ENCODE data around the gene EIF3L.

EIF3L gene

GRCh38 chr22:37894939-37895670, 45.9 kb downstream of the EIF3L start:
- H3K27ac ChIP-seq (ENCODE audit: poor library complexity, severe bottlenecking), result peak overlapping the region; percentile 98
- peaks cover 52% of the 10 kb centered on the region for H3K4me1 ChIP-seq (ENCODE audit: insufficient read depth, poor library complexity, severe bottlenecking)
- TF ChIP-seq CTCF (IDR thresholded peaks at IDR 0.05; ENCODE audit: poor library complexity, severe bottlenecking), result no peak
- ATAC-seq (ENCODE audit: low read depth) (peak; percentile 15; the same call in 1 of the 3 replicates), DNase-seq (ENCODE audit: low spot score) (no peak)
- H3K27me3 ChIP-seq (ENCODE audit: insufficient read depth, poor library complexity, severe bottlenecking), result no peaks in the 10 kb centered on the region
- H3K9me3 ChIP-seq (ENCODE audit: severe bottlenecking), result no peaks in the 10 kb centered on the region
- H3K36me3 ChIP-seq (ENCODE audit: low read depth), result peaks cover 10% of the 10 kb centered on the region
- no peak overlapping the region for H3K4me3 ChIP-seq (ENCODE audit: severe bottlenecking)

GRCh38 chr22:37896181-37896592, 47.0 kb downstream of the EIF3L start:
- Histone ChIP-seq H3K4me1 (ENCODE audit: insufficient read depth, poor library complexity, severe bottlenecking) (peaks cover 52% of the 10 kb centered on the region), H3K27ac (ENCODE audit: poor library complexity, severe bottlenecking) (peak overlapping the region; percentile 98), H3K9me3 (ENCODE audit: severe bottlenecking) (no peaks in the 10 kb centered on the region), H3K27me3 (ENCODE audit: insufficient read depth, poor library complexity, severe bottlenecking) (no peaks in the 10 kb centered on the region), H3K4me3 (ENCODE audit: severe bottlenecking) (no peak overlapping the region), H3K36me3 (ENCODE audit: low read depth) (peaks cover 4% of the 10 kb centered on the region; the same call in 1 of the 2 replicates)
- ATAC-seq (ENCODE audit: low read depth) (peak; percentile 71), DNase-seq (ENCODE audit: low spot score) (no peak)
- no peak for TF ChIP-seq CTCF (IDR thresholded peaks at IDR 0.05; ENCODE audit: poor library complexity, severe bottlenecking)

- DNase-seq (ENCODE audit: low spot score) (no peak), ATAC-seq (ENCODE audit: low read depth) (no peak)
- Histone ChIP-seq H3K4me3 (ENCODE audit: severe bottlenecking) (no peak overlapping the region), H3K27ac (ENCODE audit: poor library complexity, severe bottlenecking) (peak overlapping the region; percentile 98), H3K9me3 (ENCODE audit: severe bottlenecking) (no peaks in the 10 kb centered on the region), H3K36me3 (ENCODE audit: low read depth) (no peaks in the 10 kb centered on the region), H3K27me3 (ENCODE audit: insufficient read depth, poor library complexity, severe bottlenecking) (no peaks in the 10 kb centered on the region), H3K4me1 (ENCODE audit: insufficient read depth, poor library complexity, severe bottlenecking) (peaks cover 52% of the 10 kb centered on the region)
- no peak for TF ChIP-seq CTCF (IDR thresholded peaks at IDR 0.05; ENCODE audit: poor library complexity, severe bottlenecking)
These were observed 47.7 kb downstream of the EIF3L start for GRCh38 chr22:37896939-37897338.

GRCh38 chr22:37897807-37898206, 48.6 kb downstream of the EIF3L start:
- Histone ChIP-seq H3K27ac (ENCODE audit: poor library complexity, severe bottlenecking) (peak overlapping the region; percentile 98), H3K4me1 (ENCODE audit: insufficient read depth, poor library complexity, severe bottlenecking) (peaks cover 52% of the 10 kb centered on the region), H3K27me3 (ENCODE audit: insufficient read depth, poor library complexity, severe bottlenecking) (no peaks in the 10 kb centered on the region), H3K4me3 (ENCODE audit: severe bottlenecking) (no peak overlapping the region), H3K36me3 (ENCODE audit: low read depth) (no peaks in the 10 kb centered on the region), H3K9me3 (ENCODE audit: severe bottlenecking) (no peaks in the 10 kb centered on the region)
- DNase-seq (ENCODE audit: low spot score), result no peak
- TF ChIP-seq CTCF (IDR thresholded peaks at IDR 0.05; ENCODE audit: poor library complexity, severe bottlenecking), result no peak
- ATAC-seq (ENCODE audit: low read depth), result no peak
